Subcutaneous adipose tissue (tissue), 4 donors: ENCODE results near the gene ARHGEF3. TPM values are rescaled to one million over a fixed set of nuclear protein-coding genes. Genes with fewer than 3 reads are reported as not detected.

Experiments used
- total RNA-seq, 4 donors: library from RNA; depleted of rRNA; stranded (reverse); fragments of >200 nt; gene quantifications; one replicate each; pipeline ENCODE4 v1.1.0, GENCODE V29; 2016
- TF ChIP-seq, protein P1 (sequence below): fragments of 450-650 bp; IDR thresholded peaks from one replicate; pipeline ENCODE4 v1.5.1; 2016; ENCODE audit warnings: low read depth, mild to moderate bottlenecking, control low read depth, antibody characterized with exemption, moderate library complexity

Gene ARHGEF3
- total RNA-seq, 4 donors from 2014 or later = 11.3 to 28.0 (median 19.0) TPM

- TF ChIP-seq, protein P1, sequence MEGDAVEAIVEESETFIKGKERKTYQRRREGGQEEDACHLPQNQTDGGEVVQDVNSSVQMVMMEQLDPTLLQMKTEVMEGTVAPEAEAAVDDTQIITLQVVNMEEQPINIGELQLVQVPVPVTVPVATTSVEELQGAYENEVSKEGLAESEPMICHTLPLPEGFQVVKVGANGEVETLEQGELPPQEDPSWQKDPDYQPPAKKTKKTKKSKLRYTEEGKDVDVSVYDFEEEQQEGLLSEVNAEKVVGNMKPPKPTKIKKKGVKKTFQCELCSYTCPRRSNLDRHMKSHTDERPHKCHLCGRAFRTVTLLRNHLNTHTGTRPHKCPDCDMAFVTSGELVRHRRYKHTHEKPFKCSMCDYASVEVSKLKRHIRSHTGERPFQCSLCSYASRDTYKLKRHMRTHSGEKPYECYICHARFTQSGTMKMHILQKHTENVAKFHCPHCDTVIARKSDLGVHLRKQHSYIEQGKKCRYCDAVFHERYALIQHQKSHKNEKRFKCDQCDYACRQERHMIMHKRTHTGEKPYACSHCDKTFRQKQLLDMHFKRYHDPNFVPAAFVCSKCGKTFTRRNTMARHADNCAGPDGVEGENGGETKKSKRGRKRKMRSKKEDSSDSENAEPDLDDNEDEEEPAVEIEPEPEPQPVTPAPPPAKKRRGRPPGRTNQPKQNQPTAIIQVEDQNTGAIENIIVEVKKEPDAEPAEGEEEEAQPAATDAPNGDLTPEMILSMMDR = no peak
Observed at GRCh38 chr3:56819016-56819809, 17.5 kb upstream of the ARHGEF3 start.

DNA sequence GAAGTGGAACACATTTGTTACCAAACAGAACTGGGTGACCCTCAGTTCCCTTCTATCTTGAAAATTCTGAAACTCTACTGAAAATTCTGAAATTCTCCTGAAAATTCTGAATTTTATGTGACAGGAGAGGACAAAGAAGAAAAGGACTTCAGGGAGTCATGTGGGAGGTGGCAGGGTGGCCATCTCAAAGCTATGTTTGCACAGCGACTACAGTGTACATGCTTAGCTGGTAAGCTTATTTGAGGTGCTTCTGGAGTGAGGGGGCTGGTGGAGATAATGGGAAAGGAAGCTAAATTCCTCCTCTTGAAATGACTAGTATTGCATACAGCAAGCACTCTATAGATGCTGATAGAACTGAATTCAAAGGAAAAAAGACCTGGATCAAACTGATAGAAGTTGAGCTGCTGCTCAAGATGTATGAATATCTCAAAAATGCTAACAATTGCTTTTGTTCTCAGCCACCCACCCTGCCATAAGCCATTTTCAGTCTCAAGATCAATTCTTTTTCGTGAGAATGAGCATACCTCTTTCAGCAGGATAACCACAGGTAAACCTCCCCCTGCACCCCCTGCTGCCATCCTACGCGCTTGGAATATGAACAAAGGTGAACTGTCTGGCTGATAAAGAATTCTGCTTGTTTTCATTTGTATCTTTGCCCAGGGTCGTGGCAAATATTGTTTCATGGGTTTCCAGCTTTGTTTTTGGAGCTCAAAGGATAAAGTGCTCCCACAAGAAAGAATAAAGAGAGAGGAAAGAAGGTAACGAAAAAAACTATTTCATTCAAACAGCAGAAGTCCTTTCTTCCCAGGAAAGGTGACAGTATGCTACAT, 16.6 kb upstream of the ARHGEF3 start:
- TF ChIP-seq, protein P1 = no peak

DNA sequence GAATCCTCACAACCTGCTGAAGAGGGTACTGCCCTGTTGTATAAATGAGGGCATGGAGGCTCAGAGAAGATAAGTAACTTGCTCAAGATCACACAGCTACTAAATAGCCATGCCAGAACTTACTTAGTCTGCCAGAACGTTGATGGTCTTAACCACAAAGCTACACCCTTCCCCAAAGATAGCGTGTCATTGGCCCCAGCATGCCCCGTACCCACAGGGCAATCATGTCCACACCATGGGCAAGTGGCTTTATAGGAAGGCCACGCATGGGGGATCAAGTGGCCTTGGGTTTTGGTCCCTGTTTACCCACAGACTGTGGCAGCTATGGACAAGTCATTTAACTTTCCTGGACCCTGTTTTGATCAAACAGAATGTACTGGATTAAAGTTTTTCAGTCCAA, 15.9 kb upstream of the ARHGEF3 start:
- TF ChIP-seq, protein P1 = no peak

GRCh38 chr3:56816061-56816460, 14.3 kb upstream of the ARHGEF3 start:
- TF ChIP-seq, protein P1 = no peak

DNA sequence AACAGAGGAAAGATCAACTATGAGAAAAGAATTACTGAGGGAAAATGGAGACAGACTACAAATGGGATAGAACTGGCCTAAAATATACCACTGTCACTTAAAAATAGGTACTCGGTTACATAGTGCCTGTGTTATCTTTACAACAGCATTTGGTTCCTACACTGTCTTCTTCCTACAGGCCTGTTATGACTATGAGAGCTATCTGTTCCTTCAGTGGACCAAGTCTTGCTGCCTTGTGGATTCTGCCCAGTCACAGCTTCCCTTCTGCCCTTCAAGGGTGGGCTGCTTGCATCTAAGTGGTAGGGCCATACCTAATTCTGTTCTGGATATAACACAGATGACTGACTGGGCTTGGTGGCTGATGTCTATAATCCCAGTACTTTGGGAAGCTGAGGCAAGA, 13.8 kb upstream of the ARHGEF3 start:
- TF ChIP-seq, protein P1 = no peak

GRCh38 chr3:56813653-56813960, 11.9 kb upstream of the ARHGEF3 start:
- TF ChIP-seq, protein P1 = no peak
